ENCODE data around the gene PRSS38.
A peak's percentile ranks its signal among the peaks of the same experiment; 100 is the strongest.

PRSS38 gene

DNA sequence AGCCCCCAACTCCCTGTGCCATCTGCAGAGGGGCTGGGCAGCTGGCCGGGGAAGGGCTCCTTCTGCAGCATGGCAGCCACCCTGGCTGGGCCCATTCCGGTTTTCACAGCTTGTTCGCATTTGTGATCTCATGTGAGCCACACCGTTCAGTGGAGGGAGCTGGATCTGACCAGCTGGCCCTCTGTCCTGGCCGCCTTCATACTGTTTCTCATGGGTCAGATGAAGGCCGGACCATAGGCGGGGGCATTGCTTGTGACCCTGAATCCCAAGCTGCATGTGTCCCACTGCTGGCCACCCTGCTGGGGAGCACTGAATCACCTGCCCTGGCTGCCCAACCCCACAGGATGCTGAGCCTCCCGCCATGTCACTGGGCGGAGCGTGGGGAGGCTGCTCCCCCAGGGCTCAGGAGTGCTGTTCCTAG, 36.4 kb upstream of the PRSS38 start:
- no peak for DNase-seq (ENCODE audit: low spot score)

DNA sequence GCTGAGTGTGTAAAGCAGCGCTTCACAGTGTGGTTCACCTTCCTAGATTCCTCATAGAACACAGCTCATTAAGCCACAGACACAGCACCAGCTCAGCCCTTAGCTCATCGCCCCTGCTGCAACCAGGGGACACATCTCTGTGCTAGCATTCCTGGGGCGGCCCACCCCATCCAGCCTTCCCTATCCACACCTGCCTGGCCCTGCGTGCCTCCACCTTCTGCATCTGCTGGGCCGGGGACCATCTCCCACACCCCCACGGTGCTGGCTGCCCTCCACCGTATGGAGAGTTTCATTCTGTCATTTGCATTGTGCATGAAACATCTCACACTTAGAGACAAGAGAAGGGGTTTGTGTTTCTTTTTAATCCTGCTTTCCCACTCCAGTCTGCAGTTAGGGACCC, 35.8 kb upstream of the PRSS38 start:
- DNase-seq (ENCODE audit: low spot score), result no peak

DNA sequence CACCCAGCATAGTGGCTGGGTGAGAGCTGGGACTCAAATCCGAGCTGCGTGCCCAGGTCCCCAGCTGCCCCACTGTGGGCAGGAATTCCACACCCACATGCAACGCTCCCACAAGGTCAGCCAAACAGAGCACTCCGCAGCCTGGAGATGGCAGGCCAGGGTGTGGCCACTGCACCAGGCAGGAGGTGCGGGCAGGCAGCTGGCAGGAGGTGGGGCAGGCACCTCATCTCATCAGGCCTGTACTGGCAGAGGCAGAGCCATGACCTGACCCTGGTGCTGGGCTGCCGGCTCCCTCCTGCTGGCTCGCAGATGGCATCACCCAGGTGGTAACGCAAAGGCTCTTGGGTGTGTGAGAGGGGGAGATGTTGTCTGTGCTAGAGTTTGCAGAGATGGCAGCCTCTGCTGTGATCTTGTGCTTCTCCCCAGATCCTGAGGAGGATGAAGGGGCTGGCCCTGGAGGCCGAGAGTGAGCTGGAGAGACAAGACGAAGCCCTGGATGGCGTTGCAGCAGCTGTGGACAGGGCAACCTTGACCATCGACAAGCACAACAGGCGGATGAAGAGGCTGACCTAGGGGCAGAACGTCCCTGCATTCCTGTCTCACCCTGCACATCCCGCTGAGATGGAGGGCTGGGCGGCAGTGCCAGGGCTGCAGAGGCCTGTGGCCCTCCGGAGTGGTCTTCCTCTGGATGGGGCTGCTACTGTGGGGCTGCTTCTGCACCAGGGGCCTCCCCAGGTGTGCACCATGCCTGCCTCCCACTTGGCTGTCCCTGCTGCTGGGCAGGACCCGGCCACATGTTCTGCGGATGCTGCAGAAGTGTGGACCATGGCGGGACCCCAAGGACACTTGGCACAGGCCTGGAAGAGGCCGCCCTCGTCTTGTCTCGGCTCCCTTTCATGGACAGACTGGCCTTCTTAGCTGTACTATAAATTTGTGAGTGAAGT, 35.1 kb upstream of the PRSS38 start:
- DNase-seq (ENCODE audit: low spot score), result no peak

DNA sequence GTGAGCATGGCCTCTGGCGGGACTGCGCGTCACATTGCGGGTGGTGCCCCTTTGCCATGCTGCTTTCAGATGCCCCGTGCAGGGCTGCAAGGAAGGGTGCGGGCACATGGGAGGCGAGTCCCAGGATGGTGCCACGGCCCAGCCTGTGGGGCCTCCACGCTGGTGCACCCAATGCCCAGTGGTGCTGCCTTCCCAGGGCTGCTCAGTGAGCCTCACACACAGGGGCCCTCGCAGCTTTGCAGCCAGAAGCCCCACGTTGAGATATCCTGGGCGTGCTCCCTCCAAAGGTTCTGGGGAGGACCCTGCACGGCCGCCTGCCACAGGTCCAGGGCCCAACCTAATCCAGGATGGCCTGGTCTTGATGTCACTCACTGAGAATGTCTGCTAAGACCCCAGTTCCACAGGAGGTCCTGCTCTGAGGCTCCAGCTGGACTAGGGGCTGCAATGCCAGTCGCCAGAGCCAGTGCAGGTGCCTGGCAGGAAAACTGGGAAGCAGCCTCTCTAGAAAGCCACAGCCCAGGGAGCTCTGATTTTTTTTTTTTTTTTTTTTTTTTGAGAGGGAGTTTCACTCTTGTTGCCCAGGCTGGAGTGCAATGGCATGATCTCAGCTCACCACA, 34.1 kb upstream of the PRSS38 start:
- DNase-seq (ENCODE audit: low spot score), result no peak

DNA sequence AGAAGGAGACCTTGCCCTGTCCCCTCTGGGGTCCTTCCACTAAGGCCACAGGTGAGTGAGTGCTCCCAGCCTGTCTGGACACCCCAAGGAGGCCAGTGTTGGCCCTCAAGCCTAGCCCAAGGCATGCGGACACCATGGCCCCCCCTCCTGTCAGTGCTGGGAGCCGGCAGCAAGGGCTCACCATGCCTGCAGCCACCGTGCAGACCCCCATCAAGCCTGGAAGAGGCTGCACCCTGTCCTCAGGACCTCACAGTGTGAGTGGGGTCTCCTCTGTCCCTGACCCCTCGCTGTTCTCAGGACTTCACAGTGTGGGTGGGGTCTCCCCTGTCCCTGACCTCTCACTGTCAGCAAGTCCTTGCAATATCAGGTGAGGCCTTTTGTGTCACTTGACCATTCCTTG, 33.2 kb upstream of the PRSS38 start:
- no peak for DNase-seq (ENCODE audit: low spot score)

DNA sequence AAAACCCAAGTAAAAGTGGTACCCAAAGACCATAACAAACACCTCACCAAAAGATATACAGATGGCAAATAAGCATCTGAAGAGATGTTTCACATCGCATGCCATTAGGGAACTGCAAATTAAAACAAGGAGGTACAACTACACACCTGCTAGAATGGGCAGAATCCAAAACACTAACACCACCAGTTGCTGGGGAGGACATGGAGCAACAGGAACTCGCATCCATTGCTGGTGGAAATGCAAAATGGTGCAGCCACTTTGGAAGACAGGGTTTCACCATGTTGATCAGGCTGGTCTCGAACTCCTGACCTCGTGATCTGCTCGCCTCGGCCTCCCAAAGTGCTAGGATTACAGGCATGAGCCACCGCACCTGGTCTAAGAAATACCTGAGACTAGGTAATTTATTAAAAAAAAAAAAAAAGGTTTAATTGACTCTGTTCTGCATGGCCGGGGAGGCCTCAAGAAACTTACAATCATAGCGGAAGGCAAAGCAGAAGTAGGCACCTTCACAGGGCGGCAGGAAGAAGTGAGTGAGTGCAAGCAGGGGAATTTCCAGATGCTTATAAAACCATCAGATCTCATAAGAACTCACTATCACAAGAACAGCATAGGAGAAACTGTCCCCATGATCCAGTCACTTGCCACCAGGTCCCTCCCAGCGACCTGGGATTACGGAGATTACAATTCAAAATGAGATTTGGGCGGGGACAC, 30.2 kb upstream of the PRSS38 start:
- DNase-seq (ENCODE audit: low spot score), result no peak

DNA sequence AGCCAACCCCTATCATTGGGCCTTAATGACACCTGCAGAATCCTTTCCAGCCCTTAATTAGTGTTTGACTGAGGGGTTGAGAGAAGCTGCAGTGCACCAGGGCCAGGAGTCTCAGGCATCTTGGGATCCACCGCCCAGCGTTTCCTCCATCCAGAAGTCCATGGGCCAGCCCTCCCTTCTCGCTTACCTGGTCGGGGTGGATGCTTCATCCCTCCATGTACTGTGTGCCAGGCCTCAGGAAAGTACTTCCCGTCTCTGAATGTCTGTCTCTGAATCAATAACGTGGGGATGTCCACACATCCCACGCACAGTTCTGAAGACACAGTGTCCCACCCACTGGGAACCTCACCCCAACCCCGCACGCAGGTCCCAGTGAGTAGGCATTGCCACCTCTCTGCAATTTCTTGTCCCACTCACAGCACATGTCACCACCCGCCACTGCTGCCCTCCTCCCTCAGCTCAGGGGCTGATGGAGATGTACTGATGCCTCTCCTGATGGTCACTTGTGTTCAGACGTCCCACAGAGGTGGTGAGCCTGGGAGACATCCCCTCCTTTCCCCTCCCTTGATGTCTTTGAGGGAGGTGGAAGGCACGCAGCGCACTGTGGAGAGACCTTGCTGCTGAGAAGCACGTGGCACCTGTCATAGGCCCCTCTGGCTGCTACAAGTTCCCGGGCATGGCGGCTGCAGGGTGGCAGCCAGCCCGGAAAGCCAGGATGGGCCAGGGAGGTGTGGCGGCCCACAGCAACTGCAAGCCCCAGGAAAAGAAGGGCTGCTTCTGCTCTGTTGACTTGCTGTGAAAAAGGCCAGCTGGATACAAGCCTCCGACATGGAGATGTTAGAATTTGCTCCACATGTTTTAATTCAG, 29.4 kb upstream of the PRSS38 start:
- no peak for DNase-seq (ENCODE audit: low spot score)

DNA sequence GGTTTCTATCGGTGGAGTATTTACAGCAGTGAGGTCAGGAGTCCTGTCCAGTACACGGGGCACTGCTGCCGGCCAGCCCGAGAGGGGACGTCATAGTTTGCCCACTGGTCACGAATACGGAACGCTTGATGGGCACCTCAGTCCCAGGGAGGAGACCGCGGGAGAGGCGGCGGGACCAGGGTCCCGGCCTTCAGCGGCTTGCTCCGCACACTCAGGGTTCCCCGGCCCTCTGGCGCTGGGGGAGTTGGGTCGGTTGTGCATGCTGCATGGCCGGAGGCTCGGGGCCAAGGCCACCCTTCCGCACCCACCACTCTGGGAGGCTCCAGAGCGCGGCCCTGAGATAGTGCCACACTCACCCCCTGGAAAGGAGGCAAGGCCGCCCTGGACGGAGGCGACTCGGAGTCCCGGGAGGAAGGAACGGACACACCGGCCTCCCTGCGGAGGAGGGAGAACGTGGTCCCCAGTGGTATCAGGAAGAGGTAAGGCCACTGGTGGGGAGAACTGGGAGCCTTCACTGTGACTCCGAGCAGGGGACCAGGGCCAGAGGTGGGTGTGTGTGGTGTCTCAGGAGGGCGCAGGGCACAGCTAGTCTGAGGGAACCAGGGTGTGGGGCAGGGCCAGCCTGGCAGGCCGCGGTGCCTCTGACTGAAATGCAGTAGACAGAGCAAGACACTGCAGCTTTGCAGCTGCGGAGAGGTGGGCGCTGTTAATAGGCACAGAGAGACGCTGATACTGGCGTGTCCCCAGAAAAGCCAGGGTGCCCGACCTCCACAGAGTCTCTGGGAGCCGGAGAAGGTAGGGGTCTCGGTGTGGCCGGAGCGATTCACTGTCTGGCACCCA, 28.6 kb upstream of the PRSS38 start:
- no peak for DNase-seq (ENCODE audit: low spot score)

DNA sequence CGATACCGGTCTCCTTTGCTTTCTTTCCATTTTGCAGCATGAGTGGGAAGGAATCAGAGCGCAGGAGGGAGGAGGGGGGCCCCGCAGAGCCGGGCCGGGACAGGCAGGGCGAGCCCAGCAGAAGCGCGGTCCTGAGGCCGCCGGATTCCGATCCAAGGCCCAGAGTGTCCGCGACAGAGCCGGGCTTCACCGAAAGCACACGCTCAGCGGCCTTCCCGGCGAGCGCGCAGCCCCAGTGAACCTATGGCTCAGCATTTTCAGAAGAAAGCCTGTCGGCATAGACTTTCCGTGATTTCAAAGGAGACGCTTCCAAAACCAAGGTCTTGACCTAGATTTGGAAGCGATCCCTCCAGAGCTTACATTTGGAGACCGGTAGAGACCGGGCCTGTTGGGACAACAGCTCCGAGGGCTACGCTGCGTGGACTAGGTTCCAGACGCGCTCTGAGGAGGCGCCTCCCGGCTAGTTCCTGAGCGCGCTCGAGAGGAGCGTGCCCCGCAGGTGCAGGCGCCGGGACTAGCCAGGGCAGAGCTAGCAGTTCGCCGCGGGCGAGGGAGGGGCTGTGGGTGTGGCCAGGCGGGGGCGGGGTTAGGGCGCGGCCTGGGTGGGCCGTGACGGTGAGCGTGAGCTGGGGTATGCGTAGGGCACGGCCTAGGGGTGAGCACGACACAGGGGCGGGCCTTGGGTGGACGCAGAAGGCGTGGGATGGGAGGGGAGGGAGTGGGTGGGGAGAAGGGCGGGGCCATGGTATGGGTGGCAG, 27.8 kb upstream of the PRSS38 start:
- peak; percentile 91 for DNase-seq (ENCODE audit: low spot score)

DNA sequence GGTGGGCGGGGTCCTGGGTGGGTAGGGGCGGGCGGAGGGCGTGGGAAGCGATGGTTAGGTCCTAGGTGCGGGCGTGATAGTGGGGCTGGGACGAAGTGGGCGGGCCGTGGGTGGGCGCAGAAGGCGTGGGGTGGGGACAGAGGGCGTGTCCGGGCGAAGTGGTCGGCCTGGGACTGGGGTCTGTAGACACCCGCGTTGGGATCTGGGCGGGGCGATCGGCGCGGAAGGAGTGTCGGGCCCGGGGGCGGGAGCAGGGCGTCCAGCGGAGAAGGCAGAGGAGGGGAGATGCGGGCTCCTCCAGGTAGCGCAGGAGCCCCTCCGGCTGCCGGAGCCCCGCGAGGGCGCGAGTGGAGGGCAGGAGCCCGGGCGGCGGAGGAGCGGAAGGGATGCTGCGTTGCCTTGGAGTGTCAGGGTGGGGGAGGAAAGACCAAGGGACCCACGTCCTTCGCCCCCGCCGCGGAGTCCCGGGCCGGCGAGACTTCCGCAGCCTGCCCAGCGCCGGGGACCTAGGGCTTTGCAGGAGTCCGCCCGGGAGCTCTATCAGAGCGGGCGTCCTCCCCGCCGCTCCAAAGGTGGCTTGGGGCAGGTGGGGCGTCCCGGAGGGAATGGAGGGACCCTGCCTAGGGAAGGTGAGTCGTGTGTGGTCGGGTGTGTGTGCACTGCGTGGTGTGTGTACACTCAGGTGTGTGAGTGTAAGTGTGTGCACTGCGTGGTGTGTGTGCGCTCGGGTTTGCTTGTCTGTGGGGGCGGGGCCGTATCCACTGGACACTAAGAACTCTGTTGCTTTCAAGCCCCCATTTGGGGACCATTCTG, 27.0 kb upstream of the PRSS38 start:
- peak; percentile 79 for DNase-seq (ENCODE audit: low spot score)

DNA sequence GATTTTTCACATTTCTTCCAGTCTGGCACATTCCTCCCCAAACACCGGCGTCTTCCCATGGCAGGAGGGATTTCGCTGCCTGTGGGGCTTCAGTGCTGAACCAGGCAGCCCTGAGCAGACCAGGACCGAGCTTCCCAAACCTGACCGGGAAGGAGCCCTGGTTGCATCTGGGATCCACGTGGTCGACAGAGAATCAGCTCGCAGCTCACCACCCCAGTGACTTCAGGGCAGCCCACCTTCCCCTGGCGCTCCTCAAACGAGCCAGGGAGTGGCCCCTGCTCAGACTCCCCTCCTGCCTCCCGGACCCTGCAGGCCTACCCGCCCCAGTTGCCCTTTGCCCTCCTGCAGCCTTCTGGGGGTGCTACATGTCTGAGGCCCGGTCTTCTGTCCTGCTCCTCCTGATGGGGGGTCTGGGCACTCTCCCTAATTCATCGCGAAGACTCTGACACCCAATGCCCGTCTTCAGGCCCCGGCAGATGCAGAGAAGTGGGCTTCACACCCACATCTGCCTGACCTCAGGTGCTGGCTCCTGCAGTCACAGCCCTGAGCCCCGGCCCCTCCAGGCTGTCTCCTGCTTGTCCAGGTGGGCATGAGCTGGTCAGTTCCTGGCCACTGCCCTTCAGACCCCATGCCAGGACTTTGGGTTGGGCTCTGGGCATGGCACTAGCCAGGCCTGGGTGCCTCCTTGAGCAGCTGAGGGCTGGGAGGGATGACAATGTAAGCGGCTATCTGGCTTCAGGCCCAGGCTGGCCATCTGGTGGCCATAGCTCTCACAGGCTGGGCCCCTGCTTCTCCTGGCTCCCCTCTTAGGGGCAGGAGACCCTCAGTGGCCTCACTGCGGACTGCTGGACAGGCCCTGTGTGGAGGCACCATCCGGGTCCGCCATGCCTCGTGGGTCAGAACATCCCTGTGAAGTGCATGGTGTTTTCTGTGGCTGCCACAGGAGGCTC, 26.1 kb upstream of the PRSS38 start:
- peak; percentile 11 for DNase-seq (ENCODE audit: low spot score)

DNA sequence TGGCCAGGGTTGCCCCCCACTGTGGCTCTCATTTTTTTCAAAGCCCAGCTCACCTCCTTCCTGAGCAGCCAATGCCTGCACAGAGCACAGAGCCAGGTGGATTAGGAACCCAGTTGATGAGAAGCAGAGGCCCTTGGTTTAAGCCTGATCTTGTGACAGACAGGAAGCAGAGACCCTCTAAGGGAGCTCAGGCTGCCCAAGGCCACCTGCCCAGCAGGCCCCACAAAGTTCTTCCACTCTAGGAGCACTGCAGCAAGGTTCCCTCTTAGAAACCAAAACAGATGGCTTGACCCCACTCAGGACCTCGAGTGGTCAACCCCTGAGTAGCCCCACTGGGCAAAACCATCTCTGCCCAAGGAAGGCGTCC, 25.5 kb upstream of the PRSS38 start:
- DNase-seq (ENCODE audit: low spot score), result no peak

DNA sequence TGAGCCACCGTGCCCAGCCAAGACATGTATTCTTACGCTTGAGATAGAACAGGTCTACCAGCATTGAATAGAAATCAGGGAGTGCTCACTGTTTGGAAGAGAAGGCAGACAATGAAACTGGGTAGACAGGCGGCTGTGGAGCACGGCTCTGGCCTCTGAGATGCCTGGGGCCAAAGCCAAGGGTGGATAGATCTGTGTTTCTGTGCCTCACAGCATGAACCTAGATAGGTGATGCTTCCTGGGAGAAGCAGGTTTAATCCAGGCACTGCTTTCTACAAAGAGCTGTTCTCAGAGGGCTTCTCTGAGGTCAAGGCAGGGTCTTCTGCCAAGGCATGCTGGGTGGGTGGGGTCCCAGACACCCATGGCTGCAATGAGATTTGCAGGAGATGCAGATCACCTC, 24.6 kb upstream of the PRSS38 start:
- DNase-seq (ENCODE audit: low spot score), result no peak

DNA sequence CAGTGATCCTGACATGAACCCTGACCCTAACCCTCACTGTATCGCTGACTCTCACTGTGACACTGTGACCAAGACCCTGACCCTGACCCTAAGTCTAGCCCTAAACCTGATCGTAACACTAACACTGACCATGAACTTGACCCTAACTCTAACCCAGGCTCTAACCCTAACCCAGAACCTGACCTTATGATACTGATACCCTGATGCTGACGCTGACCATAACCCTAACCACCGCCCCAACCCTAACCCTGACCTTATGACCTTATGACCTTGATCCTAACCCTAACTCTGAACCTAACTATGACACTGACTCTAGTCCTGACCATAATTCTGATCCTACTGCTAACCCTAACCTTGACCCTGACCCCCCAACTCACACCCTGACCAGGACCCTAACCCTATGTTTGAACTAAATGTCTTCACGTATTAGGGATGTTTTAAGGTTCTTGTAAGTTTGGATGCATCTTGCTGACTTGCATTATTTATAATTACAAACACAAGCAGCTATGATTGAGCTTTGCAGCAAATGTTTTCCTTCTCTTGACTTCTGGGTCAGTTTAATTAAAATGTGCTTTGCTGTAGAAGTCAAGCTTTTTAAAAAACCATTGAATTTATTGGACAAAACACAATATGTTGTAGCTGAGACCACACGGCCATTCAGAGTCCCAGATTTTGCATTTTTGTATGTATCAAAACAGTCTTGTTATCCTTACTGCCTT, 23.9 kb upstream of the PRSS38 start:
- DNase-seq (ENCODE audit: low spot score), result no peak

DNA sequence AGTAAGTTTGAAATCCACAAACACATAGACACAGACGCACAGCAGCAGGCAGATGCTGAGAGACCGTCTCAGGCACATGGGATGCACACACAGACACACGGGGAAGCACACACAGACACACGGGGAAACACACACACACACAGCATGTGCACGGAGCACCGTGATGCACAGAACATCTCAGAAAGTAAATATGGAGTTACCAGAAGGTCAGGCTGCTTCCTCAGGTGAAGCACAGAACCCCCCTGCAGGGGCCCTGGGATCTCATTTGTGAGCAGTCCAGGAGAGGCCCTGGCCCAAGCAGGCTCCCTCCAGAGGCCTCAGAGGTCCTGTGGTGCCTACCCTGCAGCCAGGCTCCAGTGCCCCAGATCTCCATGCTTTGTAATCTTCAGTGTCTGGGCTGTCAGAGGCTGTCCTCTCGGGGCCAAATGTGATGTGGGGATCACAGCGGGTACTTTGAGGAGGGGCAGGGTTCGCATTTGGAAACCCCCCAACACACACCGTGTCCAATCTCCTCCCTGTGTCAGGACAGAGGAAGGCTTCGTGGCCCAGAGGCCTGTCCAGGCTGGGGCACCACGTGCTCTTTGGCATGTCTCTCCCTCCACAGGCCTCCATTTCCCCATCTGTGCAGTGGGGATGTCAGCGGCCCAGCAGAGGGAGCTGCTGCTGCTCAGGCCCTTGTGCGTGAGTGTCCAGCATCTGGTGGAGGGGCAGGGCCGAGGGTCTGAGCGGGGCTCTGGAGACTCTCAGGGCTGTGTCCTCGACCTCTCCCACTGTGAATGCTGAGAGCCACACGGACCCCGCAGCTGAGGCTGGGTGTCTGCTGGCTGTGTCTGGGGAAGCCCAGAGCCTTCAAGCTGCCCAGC, 23.0 kb upstream of the PRSS38 start:
- peak; percentile 11 for DNase-seq (ENCODE audit: low spot score)
